CD4-positive, alpha-beta T cell treated with Interleukin-15 for 1 hour (primary cell): ENCODE measurements around the gene GLUL.
"Not testable (repeated sequence)": the region's sequence is repeated elsewhere in the genome, so short reads cannot be mapped to it uniquely, and the experiment has no call there.

Experiments
- DNase-seq: peaks from one replicate; pipeline ENCODE4 v3.0.0-alpha.2; 2020

The GLUL gene

GRCh38 chr1:182359645-182360044 lies 31.9 kb downstream of the GLUL start:
- no peak for DNase-seq

GRCh38 chr1:182357913-182358312 lies 33.7 kb downstream of the GLUL start:
- DNase-seq, result no peak

- no peak for DNase-seq
Observed at GRCh38 chr1:182357171-182357570, 34.4 kb downstream of the GLUL start.

GRCh38 chr1:182355723-182356098 lies 35.9 kb downstream of the GLUL start:
- DNase-seq, result no peak

- no peak for DNase-seq
Observed at GRCh38 chr1:182351790-182352364, 39.7 kb downstream of the GLUL start.

- DNase-seq, result no peak
Observed at GRCh38 chr1:182350839-182351238, 40.8 kb downstream of the GLUL start.

GRCh38 chr1:182348961-182349747 lies 42.4 kb downstream of the GLUL start:
- no peak for DNase-seq

GRCh38 chr1:182347019-182347418 lies 44.6 kb downstream of the GLUL start:
- DNase-seq, result no peak

GRCh38 chr1:182340233-182341058 lies 51.1 kb downstream of the GLUL start:
- DNase-seq, result no peak

GRCh38 chr1:182339684-182340083 lies 51.9 kb downstream of the GLUL start:
- no peak for DNase-seq

- no peak for DNase-seq
Observed at GRCh38 chr1:182338806-182339370, 52.7 kb downstream of the GLUL start.

- no peak for DNase-seq
Observed at GRCh38 chr1:182337736-182338571, 53.6 kb downstream of the GLUL start.

GRCh38 chr1:182335771-182336566 lies 55.6 kb downstream of the GLUL start:
- DNase-seq, result no peak

GRCh38 chr1:182333071-182333571 lies 58.5 kb downstream of the GLUL start:
- not testable (repeated sequence) for DNase-seq

GRCh38 chr1:182332261-182333060 lies 59.1 kb downstream of the GLUL start:
- DNase-seq, result no peak
